H1 (cell line): ENCODE data around the gene OR14K1. TPM values are rescaled to one million over a fixed set of nuclear protein-coding genes. Genes with fewer than 3 reads are reported as not detected.

Experiments
- CTCF ChIA-PET: fragments of 300-600 bp; sonication (Branson Sonifier 250); formaldehyde crosslinking; loops from one replicate; lab custom pipeline; 2021; ENCODE audit not compliant: partially characterized antibody; lab: Charles Lee
- POLR2A ChIA-PET: fragments of 300-600 bp; sonication (Branson Sonifier 250); formaldehyde crosslinking; loops from one replicate; lab custom pipeline; 2021; ENCODE audit warnings: inconsistent platforms; ENCODE audit not compliant: partially characterized antibody; lab: Charles Lee
- DNase-seq, 2 experiments: peaks; one replicate each; pipeline versions ENCODE4 v3.0.0 to v3.0.0-alpha.2; 2010 to 2022; ENCODE audit warnings: low spot score in 2 of 2, low read depth in 1 of 2, mixed read lengths in 1 of 2
- FAIRE-seq: peaks from 2 replicates; lab custom pipeline; 2011; peaks lifted over from hg19 to GRCh38; lab: Jason Lieb, UNC
- H2AFZ ChIP-seq: 2 replicates; pipeline ENCODE4 v1.8.1; 2012; ENCODE audit warnings: low read length, inconsistent platforms
- H2AK5ac ChIP-seq: 2 replicates; pipeline ENCODE4 v1.6.1; 2013; ENCODE audit warnings: low read depth, low read length
- H2BK120ac ChIP-seq: replicated peaks from 2 replicates; pipeline ENCODE3; 2013; ENCODE audit warnings: low read depth, low read length, inconsistent platforms
- H2BK12ac ChIP-seq: 2 replicates; pipeline ENCODE4 v1.6.1; 2013; ENCODE audit warnings: low read depth, low read length
- H2BK15ac ChIP-seq: 2 replicates; pipeline ENCODE4 v1.6.1; 2013; ENCODE audit warnings: low read length
- H2BK20ac ChIP-seq: 2 replicates; pipeline ENCODE4 v1.6.1; 2013; ENCODE audit warnings: low read length
- H2BK5ac ChIP-seq: 2 replicates; pipeline ENCODE4 v1.6.1; 2013; ENCODE audit warnings: low read depth, low read length
- H3K14ac ChIP-seq: 2 replicates; pipeline ENCODE4 v1.6.1; 2013; ENCODE audit warnings: inconsistent platforms; ENCODE audit not compliant: insufficient read length
- H3K18ac ChIP-seq: 2 replicates; pipeline ENCODE4 v1.6.1; 2013; ENCODE audit warnings: low read length; ENCODE audit errors: extremely low read depth
- H3K23ac ChIP-seq: 2 replicates; pipeline ENCODE4 v1.6.1; 2013; ENCODE audit warnings: inconsistent platforms; ENCODE audit not compliant: insufficient read length
- H3K23me2 ChIP-seq: 2 replicates; pipeline ENCODE4 v1.6.1; 2013; ENCODE audit warnings: low read depth, low read length
- H3K27ac ChIP-seq: 2 replicates; pipeline ENCODE4 v1.6.1; 2011; ENCODE audit warnings: low read depth, low read length, inconsistent platforms
- H3K27me3 ChIP-seq, 4 experiments: replicated peaks in 1 of 4; 1 replicate in 1 of 4; 2 replicates in 3 of 4; pipeline versions ENCODE4 v1.6.1 to v1.8.1; 2011 to 2013; ENCODE audit warnings: low read length in 3 of 4, mild to moderate bottlenecking in 3 of 4, inconsistent platforms in 2 of 4, mixed read lengths in 2 of 4, moderate library complexity in 1 of 4; ENCODE audit not compliant: control insufficient read depth in 3 of 4, insufficient read depth in 3 of 4; ENCODE audit errors: extremely low read depth in 1 of 4
- H3K36me3 ChIP-seq, 4 experiments: 2 replicates each; pipeline versions ENCODE4 v1.6.1 to v1.8.1; 2011 to 2013; ENCODE audit warnings: mild to moderate bottlenecking in 4 of 4, low read length in 3 of 4, moderate library complexity in 2 of 4, control low read depth in 1 of 4, inconsistent platforms in 1 of 4; ENCODE audit not compliant: insufficient read depth in 4 of 4, control insufficient read depth in 2 of 4
- H3K4ac ChIP-seq: replicated peaks from 2 replicates; pipeline ENCODE3; 2013; ENCODE audit warnings: low read length, low read depth, mixed read lengths, inconsistent platforms; ENCODE audit not compliant: insufficient read length
- H3K4me1 ChIP-seq, 4 experiments: replicated peaks in 1 of 4; 1 replicate in 1 of 4; 2 replicates in 3 of 4; pipeline versions ENCODE4 v1.6.1 to v1.8.1; 2011 to 2013; ENCODE audit warnings: low read length in 3 of 4, inconsistent platforms in 2 of 4, mixed read lengths in 1 of 4; ENCODE audit not compliant: insufficient read depth in 4 of 4, control insufficient read depth in 3 of 4
- H3K4me2 ChIP-seq, 2 experiments: 2 replicates each; pipeline versions ENCODE4 v1.6.1 to v1.8.1; 2011 to 2013; ENCODE audit warnings: low read depth in 2 of 2, low read length in 2 of 2, control low read depth in 1 of 2, inconsistent platforms in 1 of 2, mild to moderate bottlenecking in 1 of 2; ENCODE audit not compliant: insufficient read depth in 1 of 2
- H3K4me3 ChIP-seq, 4 experiments: fragments of 200-600, 300-600 bp in 1 of 4; sonication (generic), shearing (Covaris generic), sonication (Bioruptor Twin) in 1 of 4; 2 replicates each; pipeline versions ENCODE4 v1.5.1 to v1.8.1; 2011 to 2016; ENCODE audit warnings: low read length in 4 of 4, low read depth in 3 of 4, control low read depth in 2 of 4, inconsistent platforms in 2 of 4, mild to moderate bottlenecking in 2 of 4, mixed read lengths in 1 of 4, moderate library complexity in 1 of 4; ENCODE audit not compliant: insufficient read depth in 2 of 4; ENCODE audit errors: extremely low read depth in 1 of 4
- H3K56ac ChIP-seq: replicated peaks from 2 replicates; pipeline ENCODE3; 2013; ENCODE audit warnings: low read depth, mild to moderate bottlenecking, mixed read lengths, low read length, inconsistent platforms; ENCODE audit not compliant: insufficient read length
- H3K79me1 ChIP-seq: 2 replicates; pipeline ENCODE4 v1.6.1; 2013; ENCODE audit warnings: low read depth, low read length, control low read depth
- H3K79me2 ChIP-seq, 2 experiments: 2 replicates each; pipeline versions ENCODE4 v1.6.1 to v1.8.1; 2012 to 2013; ENCODE audit warnings: low read length in 2 of 2, mild to moderate bottlenecking in 2 of 2, inconsistent platforms in 1 of 2; ENCODE audit not compliant: insufficient read depth in 2 of 2, control insufficient read depth in 1 of 2
- H3K9ac ChIP-seq, 4 experiments: replicated peaks in 1 of 4; 1 replicate in 1 of 4; 2 replicates in 3 of 4; pipeline versions ENCODE4 v1.6.1 to v1.8.1; 2011 to 2013; ENCODE audit warnings: low read depth in 3 of 4, low read length in 3 of 4, control low read depth in 2 of 4, mild to moderate bottlenecking in 2 of 4, moderate library complexity in 2 of 4, inconsistent platforms in 1 of 4; ENCODE audit errors: extremely low read depth in 1 of 4
- H3K9me3 ChIP-seq, 2 experiments: 2 replicates each; pipeline versions ENCODE4 v1.6.1 to v1.8.1; 2012 to 2013; ENCODE audit warnings: mild to moderate bottlenecking in 2 of 2, moderate library complexity in 2 of 2, control low read depth in 1 of 2, inconsistent platforms in 1 of 2, low read depth in 1 of 2, low read length in 1 of 2, mixed read lengths in 1 of 2; ENCODE audit not compliant: insufficient read depth in 2 of 2
- H4K20me1 ChIP-seq, 2 experiments: replicated peaks in 1 of 2; 2 replicates each; pipeline versions ENCODE3 to v1.8.1; 2011 to 2013; ENCODE audit warnings: inconsistent platforms in 2 of 2, low read length in 2 of 2, mild to moderate bottlenecking in 1 of 2; ENCODE audit not compliant: insufficient read depth in 2 of 2, control insufficient read depth in 1 of 2
- H4K5ac ChIP-seq: 2 replicates; pipeline ENCODE4 v1.6.1; 2013; ENCODE audit warnings: low read length, low read depth, mixed read lengths, inconsistent platforms; ENCODE audit not compliant: insufficient read length
- H4K8ac ChIP-seq: 2 replicates; pipeline ENCODE4 v1.8.0; 2013; ENCODE audit warnings: mild to moderate bottlenecking, moderate library complexity, low read length, inconsistent platforms; ENCODE audit not compliant: insufficient read depth; ENCODE audit errors: extremely low read depth
- H4K91ac ChIP-seq: replicated peaks from 2 replicates; pipeline ENCODE3; 2013; ENCODE audit warnings: low read length, mixed read lengths, inconsistent platforms; ENCODE audit not compliant: insufficient read length
- ASH2L ChIP-seq: fragments of 200-600, 300-600 bp; sonication (generic); IDR thresholded peaks from one replicate; pipeline ENCODE4 v1.7.1; 2017; ENCODE audit warnings: low read length
- BACH1 ChIP-seq: IDR thresholded peaks from 2 replicates; pipeline ENCODE4 v1.6.1; 2012; ENCODE audit warnings: low read length, improper control_type of control experiment
- CBX8 ChIP-seq: fragments of 300-800, 300-1000 bp; sonication (generic); IDR thresholded peaks from 2 replicates; pipeline ENCODE4 v1.7.1; 2016; ENCODE audit warnings: low read depth, low read length, borderline replicate concordance
- EZH2 ChIP-seq: fragments of 200-600 bp; sonication (generic); IDR thresholded peaks from 2 replicates; pipeline ENCODE4 v1.7.1; 2012; ENCODE audit warnings: low read depth, mild to moderate bottlenecking, moderate library complexity, low read length, inconsistent platforms; ENCODE audit not compliant: severe bottlenecking
- FOSL1 ChIP-seq: IDR thresholded peaks from 2 replicates; pipeline ENCODE4 v1.6.1; 2011; ENCODE audit warnings: mild to moderate bottlenecking, low read depth, low read length, moderate library complexity; ENCODE audit not compliant: insufficient read depth
- GTF2F1 ChIP-seq: IDR thresholded peaks from 2 replicates; pipeline ENCODE4 v1.6.1; 2012; ENCODE audit warnings: low read depth, low read length, improper control_type of control experiment, borderline replicate concordance
- JUN ChIP-seq: IDR thresholded peaks from 2 replicates; pipeline ENCODE4 v1.6.1; 2011; ENCODE audit warnings: low read depth, mild to moderate bottlenecking, improper control_type of control experiment, low read length
- KDM4A ChIP-seq: IDR thresholded peaks from one replicate; pipeline ENCODE4 v1.7.1; 2012; ENCODE audit warnings: low read depth, mild to moderate bottlenecking, moderate library complexity, low read length, inconsistent platforms; ENCODE audit not compliant: severe bottlenecking
- SP2 ChIP-seq: IDR thresholded peaks from 2 replicates; pipeline ENCODE4 v1.6.1; 2012; ENCODE audit warnings: mild to moderate bottlenecking, low read length, inconsistent platforms
- SP4 ChIP-seq: IDR thresholded peaks from 2 replicates; pipeline ENCODE4 v1.6.1; 2012; ENCODE audit warnings: low read length, inconsistent platforms
- TAF1 ChIP-seq: IDR thresholded peaks from 2 replicates; pipeline ENCODE4 v1.6.1; 2011; ENCODE audit warnings: mild to moderate bottlenecking, low read depth, low read length
- TAF7 ChIP-seq: optimal IDR thresholded peaks from 2 replicates; pipeline ENCODE3; 2011; ENCODE audit warnings: low read depth, mild to moderate bottlenecking, inconsistent platforms, low read length, moderate library complexity, borderline replicate concordance
- TBP ChIP-seq: IDR thresholded peaks from 2 replicates; pipeline ENCODE4 v1.6.1; 2011; ENCODE audit warnings: low read depth, low read length, improper control_type of control experiment
- TCF12 ChIP-seq: IDR thresholded peaks from 2 replicates; pipeline ENCODE4 v1.6.1; 2011; ENCODE audit warnings: low read depth, mild to moderate bottlenecking, low read length
- YY1 ChIP-seq: IDR thresholded peaks from 2 replicates; pipeline ENCODE4 v1.6.1; 2011; ENCODE audit warnings: low read depth, mild to moderate bottlenecking, low read length
- WGBS, 2 experiments: shearing (Covaris generic) in 1 of 2; methylation state at CpG; one replicate each; pipeline versions ENCODE4 v1.1.6 to v1.1.7; 2013 to 2015; ENCODE audit warnings: low lambda C conversion rate in 2 of 2, mixed read lengths in 2 of 2, inconsistent platforms in 1 of 2, low coverage in 1 of 2, missing lambda C conversion rate in 1 of 2; ENCODE audit not compliant: insufficient replicate concordance in 2 of 2, insufficient coverage in 1 of 2, insufficient read length in 1 of 2; ENCODE audit errors: extremely low coverage in 1 of 2, missing lambda C conversion rate in 1 of 2; 5-methylcytosine and 5-hydroxymethylcytosine counted together
- long read RNA-seq, 2 experiments: library from RNA in 1 of 2; library from capped mRNA in 1 of 2; stranded (forward); transcript quantifications; one replicate each; pipeline ENCODE4 v2.0.0, GENCODE V29; 2021; ENCODE audit warnings: inconsistent platforms in 1 of 2
- polyA minus RNA-seq, 3 experiments: library from RNA; depleted of rRNA, polyadenylated mRNA; stranded (reverse); fragments of >200 nt; gene quantifications; 1 replicate in 2 of 3; 2 replicates in 1 of 3; pipeline ENCODE4 v1.2.3, GENCODE V29; 2011
- polyA plus RNA-seq, 7 experiments: library from polyadenylated mRNA; depleted of rRNA in 3 of 7; stranded (reverse) in 5 of 7; unstranded in 2 of 7; fragments of >200 nt in 5 of 7; fragments of 200-250 nt in 2 of 7; gene quantifications; 1 replicate in 5 of 7; 2 replicates in 1 of 7; 4 replicates in 1 of 7; pipeline versions ENCODE4 v1.2.1 to v1.2.3, GENCODE V29; 2011 to 2013; ENCODE audit warnings: missing spikeins in 2 of 7, mixed read lengths in 2 of 7
- total RNA-seq: library from RNA; stranded (reverse); fragmentation: NEBNext Ultra II Directional; extraction: Animal tissue kit (Norgen Biotek cat#: 25700); gene quantifications from 2 replicates; pipeline ENCODE4 v1.2.1, GENCODE V29; 2021

OR14K1 gene
- not detected in 2 replicates for total RNA-seq
- not detected in 2 replicates for polyA plus RNA-seq (2011; rRNA removed)
- polyA plus RNA-seq (2011; cell fraction: cytosol; rRNA removed): not detected
- polyA plus RNA-seq (2011; cell fraction: nucleus; rRNA removed): 0.13 TPM
- not detected in 4 replicates for polyA plus RNA-seq (2012, experiment 1 of 2)
- not detected for polyA plus RNA-seq (2012, experiment 2 of 2)
- polyA plus RNA-seq (2013, experiment 1 of 2): not detected
- polyA plus RNA-seq (2013, experiment 2 of 2): not detected
- polyA minus RNA-seq (2011; rRNA and poly(A)+ RNA removed): 1.2 and 1.4 TPM in 2 replicates
- not detected for polyA minus RNA-seq (2011; cell fraction: cytosol; rRNA and poly(A)+ RNA removed)
- polyA minus RNA-seq (2011; cell fraction: nucleus; rRNA and poly(A)+ RNA removed): 2.6 TPM
- long read RNA-seq, experiment 1: 0 reads
- long read RNA-seq, experiment 2: 0 reads

GRCh38 chr1:247738315-247738714 is at the start of gene OR14K1:
Gene OR14K1, plus strand, starts transcription at chr1:247738615. Its CDS starts 0 bp downstream, at chr1:247738615.
- CTCF ChIA-PET: no interaction called here
- no peak within 1 kb of the TSS for H3K27ac ChIP-seq
- no peaks in the 10 kb centered on the region for H4K20me1 ChIP-seq
- H3K36me3 ChIP-seq: no peaks in the 10 kb centered on the region
- H3K4me1 ChIP-seq: no peaks in the 10 kb centered on the region
- H2BK20ac ChIP-seq: no peak within 1 kb of the TSS
- H2BK5ac ChIP-seq: no peak within 1 kb of the TSS
- POLR2A ChIA-PET: no interaction called here
- no peak within 1 kb of the TSS for H2BK15ac ChIP-seq
- H3K27me3 ChIP-seq: no peaks in the 10 kb centered on the region
- H4K5ac ChIP-seq: no peak within 1 kb of the TSS
- FAIRE-seq: no peak
- H3K14ac ChIP-seq: no peak within 1 kb of the TSS
- H3K9me3 ChIP-seq: peaks cover 67 to 70% of the 10 kb centered on the region in 2 experiments
- H3K79me1 ChIP-seq: no peaks in the 10 kb centered on the region
- H3K56ac ChIP-seq: no peak within 1 kb of the TSS
- no peak within 1 kb of the TSS for H4K91ac ChIP-seq
- no peak within 1 kb of the TSS for H2AFZ ChIP-seq
- H3K4me2 ChIP-seq: no peak within 1 kb of the TSS
- no peak within 1 kb of the TSS for H3K23ac ChIP-seq
- no peak within 1 kb of the TSS for H3K9ac ChIP-seq
- 73% methylated on average over 1 of the region's 1 CpG; no CpG with 5 or more reads in 1 of the 2 experiments for WGBS, 2 experiments
- H4K8ac ChIP-seq: no peak within 1 kb of the TSS
- no peak within 1 kb of the TSS for H3K4me3 ChIP-seq
- H3K23me2 ChIP-seq: no peaks in the 10 kb centered on the region
- H2BK12ac ChIP-seq: no peak within 1 kb of the TSS
- H2BK120ac ChIP-seq: no peak within 1 kb of the TSS
- no peak within 1 kb of the TSS for H3K18ac ChIP-seq
- no peak within 1 kb of the TSS for H2AK5ac ChIP-seq
- DNase-seq: no peak
- H3K4ac ChIP-seq: no peak within 1 kb of the TSS
- no peaks in the 10 kb centered on the region for H3K79me2 ChIP-seq
- TF ChIP-seq KDM4A (no peak), TBP (no peak), YY1 (no peak), SP4 (no peak), SP2 (no peak), BACH1 (no peak), FOSL1 (no peak), ASH2L (no peak), TCF12 (no peak), GTF2F1 (no peak), JUN (no peak), TAF7 (no peak), EZH2 (no peak), CBX8 (no peak), TAF1 (no peak)
